ENCODE measurements around the gene FHL1.
A peak's percentile ranks its signal among the peaks of the same experiment; 100 is the strongest.

Gene FHL1

GRCh38 chrX:136115904-136116297 is 31.4 kb upstream of the FHL1 start:
- TF ChIP-seq EZH2 (IDR thresholded peaks at IDR 0.05) (no peak), FOXP2 (optimal IDR thresholded peaks at IDR 0.05; ENCODE audit: control extremely low read depth, extremely low read length, insufficient read depth) (no peak), POLR2AphosphoS5 (IDR thresholded peaks at IDR 0.05; ENCODE audit: borderline replicate concordance, low read depth, low read length) (no peak)

DNA sequence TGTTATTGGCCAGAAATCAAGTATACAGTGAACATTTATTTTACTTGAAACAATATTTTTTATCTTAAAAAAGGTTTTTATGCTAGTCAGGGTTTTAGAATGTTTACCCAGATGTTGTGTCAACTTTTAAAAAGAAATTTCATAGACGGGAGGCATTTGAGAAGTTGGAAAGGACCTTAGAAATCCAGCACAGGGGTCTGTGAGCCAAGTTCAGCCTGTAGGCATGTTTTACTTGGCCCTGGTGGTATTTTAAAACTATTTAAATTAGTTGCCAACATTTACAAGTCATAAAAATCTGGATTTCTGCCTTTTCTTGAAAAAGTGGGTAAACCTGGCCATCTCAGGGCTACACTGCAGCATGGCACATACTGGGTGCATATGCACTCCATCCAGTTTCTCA is 25.5 kb upstream of the FHL1 start:
- TF ChIP-seq EZH2 (IDR thresholded peaks at IDR 0.05) = no peak
- no peak for TF ChIP-seq POLR2AphosphoS5 (IDR thresholded peaks at IDR 0.05; ENCODE audit: borderline replicate concordance, low read depth, low read length)
- no peak for TF ChIP-seq FOXP2 (optimal IDR thresholded peaks at IDR 0.05; ENCODE audit: control extremely low read depth, extremely low read length, insufficient read depth)
- no peaks in the 10 kb centered on the region for H3K36me3 ChIP-seq (ENCODE audit: insufficient read depth, low read length)
- DNase-seq (ENCODE audit: low read depth, low spot score) = no peak

More at GRCh38 chrX:136115904-136116297, 31.4 kb upstream of the FHL1 start:
- DNase-seq (ENCODE audit: low read depth, low spot score) = no peak
- H3K36me3 ChIP-seq (ENCODE audit: insufficient read depth, low read length) = no peaks in the 10 kb centered on the region
- H3K27ac ChIP-seq = no peak overlapping the region
- no peaks in the 10 kb centered on the region for H3K9me3 ChIP-seq (ENCODE audit: low read depth, low read length)
- H3K4me3 ChIP-seq = no peak overlapping the region
- no peak overlapping the region for H3K9ac ChIP-seq (ENCODE audit: insufficient read length)

GRCh38 chrX:136122207-136122606 is 25.1 kb upstream of the FHL1 start:
- TF ChIP-seq FOXP2 (optimal IDR thresholded peaks at IDR 0.05; ENCODE audit: control extremely low read depth, extremely low read length, insufficient read depth) = no peak
- no peak for TF ChIP-seq POLR2AphosphoS5 (IDR thresholded peaks at IDR 0.05; ENCODE audit: borderline replicate concordance, low read depth, low read length)
- TF ChIP-seq EZH2 (IDR thresholded peaks at IDR 0.05) = no peak
- no peaks in the 10 kb centered on the region for H3K9me3 ChIP-seq (ENCODE audit: low read depth, low read length)
- no peak overlapping the region for H3K9ac ChIP-seq (ENCODE audit: insufficient read length)
- H3K27ac ChIP-seq = no peak overlapping the region
- no peak for DNase-seq (ENCODE audit: low read depth, low spot score)
- no peak overlapping the region for H3K4me3 ChIP-seq
- H3K36me3 ChIP-seq (ENCODE audit: insufficient read depth, low read length) = no peaks in the 10 kb centered on the region

More for the DNA sequence above, 25.5 kb upstream of the FHL1 start:
- H3K27ac ChIP-seq = no peak overlapping the region
- H3K9ac ChIP-seq (ENCODE audit: insufficient read length) = no peak overlapping the region
- H3K9me3 ChIP-seq (ENCODE audit: low read depth, low read length) = no peaks in the 10 kb centered on the region
- no peak overlapping the region for H3K4me3 ChIP-seq

- DNase-seq (ENCODE audit: low read depth, low spot score) = no peak
- Histone ChIP-seq H3K9ac (ENCODE audit: insufficient read length) (no peak overlapping the region), H3K36me3 (ENCODE audit: insufficient read depth, low read length) (no peaks in the 10 kb centered on the region), H3K9me3 (ENCODE audit: low read depth, low read length) (no peaks in the 10 kb centered on the region), H3K27ac (no peak overlapping the region), H3K4me3 (no peak overlapping the region)
- TF ChIP-seq EZH2 (IDR thresholded peaks at IDR 0.05) = no peak
- no peak for TF ChIP-seq FOXP2 (optimal IDR thresholded peaks at IDR 0.05; ENCODE audit: control extremely low read depth, extremely low read length, insufficient read depth)
- no peak for TF ChIP-seq POLR2AphosphoS5 (IDR thresholded peaks at IDR 0.05; ENCODE audit: borderline replicate concordance, low read depth, low read length)
Observed at GRCh38 chrX:136125106-136125505, 22.2 kb upstream of the FHL1 start.

DNA sequence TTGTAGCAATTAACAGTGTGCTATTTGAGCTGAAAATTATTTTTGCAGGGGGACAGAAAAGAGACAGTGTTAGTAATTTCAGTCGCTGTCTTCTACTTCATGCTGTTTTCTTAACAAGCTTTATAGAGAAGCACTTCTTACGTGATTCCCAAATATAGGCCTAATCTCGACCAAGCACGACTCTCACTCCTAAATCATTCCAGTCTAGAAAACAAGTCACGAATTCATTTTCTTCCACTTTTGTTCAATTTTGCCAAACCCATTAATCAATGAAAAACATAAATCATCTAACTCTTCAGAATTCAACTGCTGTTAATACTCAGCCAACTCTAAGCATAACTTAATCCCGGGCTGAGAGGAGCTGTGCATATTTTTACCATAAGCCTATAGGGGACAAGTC is 21.0 kb upstream of the FHL1 start:
- TF ChIP-seq FOXP2 (optimal IDR thresholded peaks at IDR 0.05; ENCODE audit: control extremely low read depth, extremely low read length, insufficient read depth) (no peak), EZH2 (IDR thresholded peaks at IDR 0.05) (no peak)
- peak overlapping the region; percentile 9 for H3K9ac ChIP-seq (ENCODE audit: insufficient read length)
- no peak for DNase-seq (ENCODE audit: low read depth, low spot score)
- H3K4me3 ChIP-seq = no peak overlapping the region
- H3K9me3 ChIP-seq (ENCODE audit: low read depth, low read length) = no peaks in the 10 kb centered on the region
- H3K27ac ChIP-seq = peak overlapping the region; percentile 45; the same call in 1 of the 2 replicates
- H3K36me3 ChIP-seq (ENCODE audit: insufficient read depth, low read length) = no peaks in the 10 kb centered on the region

DNA sequence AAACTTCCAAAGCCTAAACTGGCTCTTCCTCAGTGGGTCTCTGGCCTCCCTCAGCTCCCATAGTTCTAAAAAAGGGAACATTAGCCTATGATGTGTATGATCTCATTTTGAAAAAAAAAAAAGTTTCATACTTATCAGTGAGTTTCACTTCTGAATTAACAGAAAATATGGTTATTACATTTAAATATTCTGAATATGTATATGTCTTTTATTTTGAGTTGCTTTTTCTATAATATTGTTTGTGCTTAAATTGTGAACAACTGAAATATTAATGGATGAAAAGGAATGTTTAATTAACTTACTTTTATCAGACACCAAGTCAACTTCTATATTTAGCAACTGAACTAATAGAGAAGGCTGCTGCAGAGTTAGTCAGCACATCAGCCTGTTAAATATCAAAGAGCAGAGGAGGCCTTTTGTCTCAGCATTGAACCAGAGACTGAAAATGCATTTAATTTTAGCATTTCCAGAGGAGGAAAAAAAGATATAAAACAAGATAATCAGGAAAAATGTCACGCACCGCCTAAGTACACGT is 20.4 kb upstream of the FHL1 start:
- Histone ChIP-seq H3K4me3 (no peak overlapping the region), H3K36me3 (ENCODE audit: insufficient read depth, low read length) (no peaks in the 10 kb centered on the region), H3K27ac (peak overlapping the region; percentile 45; the same call in 1 of the 2 replicates), H3K9ac (ENCODE audit: insufficient read length) (peak overlapping the region; percentile 9), H3K9me3 (ENCODE audit: low read depth, low read length) (no peaks in the 10 kb centered on the region)
- TF ChIP-seq FOXP2 (optimal IDR thresholded peaks at IDR 0.05; ENCODE audit: control extremely low read depth, extremely low read length, insufficient read depth) (no peak), EZH2 (IDR thresholded peaks at IDR 0.05) (no peak), POLR2AphosphoS5 (IDR thresholded peaks at IDR 0.05; ENCODE audit: borderline replicate concordance, low read depth, low read length) (no peak)
- no peak for DNase-seq (ENCODE audit: low read depth, low spot score)

DNA sequence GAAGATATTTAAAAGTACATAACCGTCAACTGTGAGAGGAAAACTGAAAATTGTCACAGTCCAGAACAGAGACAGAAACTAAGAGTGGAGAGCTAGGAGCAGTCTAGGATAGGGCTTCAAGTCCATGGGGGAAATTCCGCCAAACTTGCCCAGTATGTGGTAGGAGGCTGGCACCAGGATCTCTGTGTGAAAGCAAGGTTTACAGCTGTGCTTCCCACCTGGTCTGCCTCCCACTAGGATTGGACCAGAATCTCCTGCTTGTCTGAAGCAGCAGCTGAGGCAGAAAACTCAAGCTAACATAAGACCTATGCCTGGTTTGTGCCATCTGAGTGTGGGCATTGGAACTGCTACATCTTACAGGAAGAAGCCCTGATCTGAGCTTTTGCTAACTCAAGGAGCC is 18.6 kb upstream of the FHL1 start:
- DNase-seq (ENCODE audit: low read depth, low spot score) = no peak
- Histone ChIP-seq H3K36me3 (ENCODE audit: insufficient read depth, low read length) (no peaks in the 10 kb centered on the region), H3K4me3 (no peak overlapping the region), H3K9me3 (ENCODE audit: low read depth, low read length) (no peaks in the 10 kb centered on the region), H3K9ac (ENCODE audit: insufficient read length) (no peak overlapping the region), H3K27ac (no peak overlapping the region)
- TF ChIP-seq FOXP2 (optimal IDR thresholded peaks at IDR 0.05; ENCODE audit: control extremely low read depth, extremely low read length, insufficient read depth) (no peak), POLR2AphosphoS5 (IDR thresholded peaks at IDR 0.05; ENCODE audit: borderline replicate concordance, low read depth, low read length) (no peak), EZH2 (IDR thresholded peaks at IDR 0.05) (no peak)

DNA sequence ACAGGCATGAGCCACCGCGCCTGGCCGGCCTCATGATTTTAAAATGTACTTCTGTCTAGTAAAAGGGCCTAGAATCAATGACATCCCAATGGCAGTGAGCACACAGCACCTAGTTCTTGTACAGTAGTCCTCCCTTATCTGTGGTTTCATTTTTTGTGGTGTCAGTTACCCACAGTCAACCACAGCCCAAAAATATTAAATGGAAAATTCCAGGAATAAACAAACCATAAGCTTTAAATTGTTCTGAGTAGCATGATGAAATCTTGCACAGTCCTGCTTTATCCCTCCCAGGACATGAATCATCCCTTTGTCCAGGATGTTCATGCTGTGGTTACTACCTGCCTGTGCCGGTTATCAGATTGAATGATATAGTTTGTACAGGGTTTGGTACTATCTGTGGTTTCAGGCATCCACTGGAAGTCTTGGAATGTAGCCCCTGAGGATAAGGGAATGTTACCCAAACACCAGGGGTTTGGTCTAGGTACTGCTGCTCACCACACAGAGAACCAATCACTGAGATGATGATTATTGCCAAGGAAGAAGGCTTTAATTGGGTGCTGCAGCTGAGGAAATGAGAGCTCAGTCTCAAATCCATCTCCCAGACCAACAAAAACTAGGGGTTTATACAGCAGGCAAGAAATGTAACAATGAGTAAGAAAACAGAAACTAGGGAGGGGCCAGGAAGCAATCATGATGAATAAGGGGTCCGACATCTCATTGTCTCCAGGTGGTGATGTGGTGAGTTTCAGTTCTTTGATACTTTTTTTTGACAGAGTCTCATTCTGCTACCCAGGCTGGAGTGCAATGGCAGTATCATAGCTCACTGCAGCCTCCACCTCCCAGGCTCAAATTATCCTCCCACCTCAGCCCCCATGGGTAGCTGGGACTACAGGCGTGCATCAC is 16.2 kb upstream of the FHL1 start:
- H3K27ac ChIP-seq = no peak overlapping the region
- H3K4me3 ChIP-seq = no peak overlapping the region
- TF ChIP-seq FOXP2 (optimal IDR thresholded peaks at IDR 0.05; ENCODE audit: control extremely low read depth, extremely low read length, insufficient read depth) (no peak), POLR2AphosphoS5 (IDR thresholded peaks at IDR 0.05; ENCODE audit: borderline replicate concordance, low read depth, low read length) (no peak), EZH2 (IDR thresholded peaks at IDR 0.05) (no peak)
- H3K36me3 ChIP-seq (ENCODE audit: insufficient read depth, low read length) = no peaks in the 10 kb centered on the region
- no peak for DNase-seq (ENCODE audit: low read depth, low spot score)
- no peaks in the 10 kb centered on the region for H3K9me3 ChIP-seq (ENCODE audit: low read depth, low read length)
- H3K9ac ChIP-seq (ENCODE audit: insufficient read length) = no peak overlapping the region
